ENCODE measurements around the gene GABRP.

GRCh38 chr5:170761048-170761707 is 22.3 kb upstream of the GABRP start:
- no peak for TF ChIP-seq EP300 (IDR thresholded peaks at IDR 0.05)
- TF ChIP-seq POLR2A (IDR thresholded peaks at IDR 0.05), result no peak
